Measurements from ENCODE around the gene ULBP1. TPM values are rescaled to one million over a fixed set of nuclear protein-coding genes. Genes with fewer than 3 reads are reported as not detected.

Gene ULBP1
- polyA plus RNA-seq, 3 donors: 0.06 to 0.79 (median 0.09) TPM

DNA sequence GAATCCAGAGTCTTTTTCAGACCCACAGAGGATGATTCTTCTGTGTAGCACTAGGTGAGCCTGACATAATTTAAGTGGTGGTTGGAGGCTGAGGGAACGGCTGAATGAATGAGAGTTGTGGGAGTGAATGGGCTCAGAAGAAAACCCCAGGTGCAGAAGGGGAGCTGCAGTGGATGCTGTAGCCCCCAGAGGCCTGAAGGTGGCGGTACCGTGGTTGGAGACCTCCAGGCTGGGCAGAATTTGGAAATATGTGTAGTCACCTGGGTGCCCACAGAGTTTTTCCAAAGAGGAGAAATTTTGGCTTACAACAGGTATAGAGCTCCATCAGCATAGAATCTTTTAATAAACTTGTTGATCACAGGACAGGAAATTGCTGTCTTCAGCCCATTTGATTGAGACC lies 34.3 kb upstream of the ULBP1 start:
- peaks cover 13 to 14% of the 10 kb centered on the region in 2 donors for H3K4me1 ChIP-seq (ENCODE audit: control insufficient read depth in 1 of 2, insufficient read depth in 2 of 2, low read length in 2 of 2)
- no peak overlapping the region for H3K4me2 ChIP-seq (replicated peaks; ENCODE audit: extremely low read depth, low read length, poor library complexity, severe bottlenecking)
- H2AFZ ChIP-seq (ENCODE audit: insufficient read depth, low read depth, low read length, poor library complexity, severe bottlenecking): no peak overlapping the region
- H3K79me2 ChIP-seq (ENCODE audit: insufficient read depth, low read length): no peaks in the 10 kb centered on the region
- H3K9me3 ChIP-seq (replicated peaks in 1 of 2; ENCODE audit: control insufficient read depth in 1 of 2, insufficient read depth in 1 of 2, low read length in 2 of 2): peaks cover 0 to 4% of the 10 kb centered on the region in 2 donors
- no peaks in the 10 kb centered on the region for H3K36me3 ChIP-seq (replicated peaks in 1 of 2; ENCODE audit: control insufficient read depth in 1 of 2, insufficient read depth in 2 of 2, low read length in 2 of 2)
- TF ChIP-seq, protein P1, sequence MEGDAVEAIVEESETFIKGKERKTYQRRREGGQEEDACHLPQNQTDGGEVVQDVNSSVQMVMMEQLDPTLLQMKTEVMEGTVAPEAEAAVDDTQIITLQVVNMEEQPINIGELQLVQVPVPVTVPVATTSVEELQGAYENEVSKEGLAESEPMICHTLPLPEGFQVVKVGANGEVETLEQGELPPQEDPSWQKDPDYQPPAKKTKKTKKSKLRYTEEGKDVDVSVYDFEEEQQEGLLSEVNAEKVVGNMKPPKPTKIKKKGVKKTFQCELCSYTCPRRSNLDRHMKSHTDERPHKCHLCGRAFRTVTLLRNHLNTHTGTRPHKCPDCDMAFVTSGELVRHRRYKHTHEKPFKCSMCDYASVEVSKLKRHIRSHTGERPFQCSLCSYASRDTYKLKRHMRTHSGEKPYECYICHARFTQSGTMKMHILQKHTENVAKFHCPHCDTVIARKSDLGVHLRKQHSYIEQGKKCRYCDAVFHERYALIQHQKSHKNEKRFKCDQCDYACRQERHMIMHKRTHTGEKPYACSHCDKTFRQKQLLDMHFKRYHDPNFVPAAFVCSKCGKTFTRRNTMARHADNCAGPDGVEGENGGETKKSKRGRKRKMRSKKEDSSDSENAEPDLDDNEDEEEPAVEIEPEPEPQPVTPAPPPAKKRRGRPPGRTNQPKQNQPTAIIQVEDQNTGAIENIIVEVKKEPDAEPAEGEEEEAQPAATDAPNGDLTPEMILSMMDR (IDR thresholded peaks at IDR 0.05): peak; percentile 23
- Mint-ChIP-seq H3K4me1 (peaks cover 12% of the 10 kb centered on the region), H3K36me3 (peaks cover 0 to 7% of the 10 kb centered on the region in 2 donors), H3K27me3 (ENCODE audit: low read depth in 3 of 3) (peaks cover 64 to 83% (median 67%) of the 10 kb centered on the region in 3 donors), H3K27ac (no peak overlapping the region), H3K4me3 (peak overlapping the region in 1 of 2 donors; percentile 67), H3K9me3 (peaks cover 0 to 9% (median 2%) of the 10 kb centered on the region in 7 donors)
- H3K9ac ChIP-seq (ENCODE audit: insufficient read depth, low read length, poor library complexity, severe bottlenecking): no peak overlapping the region
- H3K4me3 ChIP-seq (replicated peaks in 1 of 3; ENCODE audit: low read depth in 2 of 3, low read length in 3 of 3): no peak overlapping the region
- WGBS (ENCODE audit: insufficient coverage): 5% methylated on average over 3 of the region's 3 CpGs
- H3K27me3 ChIP-seq (ENCODE audit: control insufficient read depth in 2 of 2, insufficient read depth in 2 of 2, low read length in 2 of 2): peaks cover 35 to 77% of the 10 kb centered on the region in 2 donors
- intact Hi-C loops (cut with micrococcal nuclease): loop anchor here (5.0 to 10.0 kb wide), 2 partner anchors 97 to 205 kb away; no protein-coding TSS in a partner anchor
- no peaks in the 10 kb centered on the region for H4K20me1 ChIP-seq (ENCODE audit: insufficient read depth, low read length)
- no peak overlapping the region for H3K27ac ChIP-seq (ENCODE audit: low read depth in 1 of 2, low read length in 2 of 2)
- no peak for DNase-seq

- Histone ChIP-seq H3K79me2 (ENCODE audit: insufficient read depth, low read length) (no peaks in the 10 kb centered on the region), H3K4me1 (ENCODE audit: control insufficient read depth in 1 of 2, insufficient read depth in 2 of 2, low read length in 2 of 2) (no peaks in the 10 kb centered on the region), H3K9ac (ENCODE audit: insufficient read depth, low read length, poor library complexity, severe bottlenecking) (no peak overlapping the region), H3K36me3 (replicated peaks in 1 of 2; ENCODE audit: control insufficient read depth in 1 of 2, insufficient read depth in 2 of 2, low read length in 2 of 2) (no peaks in the 10 kb centered on the region), H2AFZ (ENCODE audit: insufficient read depth, low read depth, low read length, poor library complexity, severe bottlenecking) (no peak overlapping the region), H4K20me1 (ENCODE audit: insufficient read depth, low read length) (no peaks in the 10 kb centered on the region), H3K27ac (ENCODE audit: low read depth in 1 of 2, low read length in 2 of 2) (no peak overlapping the region), H3K4me2 (replicated peaks; ENCODE audit: extremely low read depth, low read length, poor library complexity, severe bottlenecking) (no peak overlapping the region), H3K4me3 (replicated peaks in 1 of 3; ENCODE audit: low read depth in 2 of 3, low read length in 3 of 3) (no peak overlapping the region), H3K9me3 (replicated peaks in 1 of 2; ENCODE audit: control insufficient read depth in 1 of 2, insufficient read depth in 1 of 2, low read length in 2 of 2) (no peaks in the 10 kb centered on the region), H3K27me3 (ENCODE audit: control insufficient read depth in 2 of 2, insufficient read depth in 2 of 2, low read length in 2 of 2) (peaks cover 49 to 77% of the 10 kb centered on the region in 2 donors)
- WGBS (ENCODE audit: insufficient coverage): no CpG with 5 or more reads among the region's 6 CpGs
- TF ChIP-seq, protein P1 (IDR thresholded peaks at IDR 0.05): no peak
- H3K4me3 Mint-ChIP-seq: peak overlapping the region in 1 of 2 donors; percentile 13
- no peak overlapping the region for H3K27ac Mint-ChIP-seq
- peaks cover under 1% of the 10 kb centered on the region for H3K4me1 Mint-ChIP-seq
- intact Hi-C loops (cut with micrococcal nuclease): loop anchor here in 1 of 2 donors (10.0 kb wide), 2 partner anchors 387 to 883 kb away; partner anchors contain the start of gene PPIL4
- DNase-seq: no peak
- peaks cover 0 to 3% (median 2%) of the 10 kb centered on the region in 7 donors for H3K9me3 Mint-ChIP-seq
- H3K36me3 Mint-ChIP-seq: no peaks in the 10 kb centered on the region
- H3K27me3 Mint-ChIP-seq (ENCODE audit: low read depth in 3 of 3): peaks cover 65 to 83% (median 66%) of the 10 kb centered on the region in 3 donors
Observed at GRCh38 chr6:149931501-149931900, 32.2 kb upstream of the ULBP1 start.
